Activated T-helper 17 cell treated with anti-CD3 and anti-CD28 coated beads, Interleukin-2, amount 50 U/mL, for 72 hours (primary cell): ENCODE measurements around the gene CD24. TPM values are rescaled to one million over a fixed set of nuclear protein-coding genes. Genes with fewer than 3 reads are reported as not detected.

ENCODE experiments used
- ATAC-seq: fragments of 150-1000 bp; cut with Tn5 transposase; replicated peaks from 2 replicates; pipeline ENCODE4 v1.10.0; 2021; ENCODE audit warnings: mild to moderate bottlenecking, moderate library complexity
- H3K27ac Mint-ChIP-seq: one replicate; pipeline ENCODE4 v1.8.0; 2022; ENCODE audit warnings: mixed read lengths
- H3K27me3 Mint-ChIP-seq: one replicate; pipeline ENCODE4 v1.8.0; 2022; ENCODE audit warnings: mixed read lengths
- H3K36me3 Mint-ChIP-seq: one replicate; pipeline ENCODE4 v1.8.0; 2022; ENCODE audit warnings: low read depth, mild to moderate bottlenecking, mixed read lengths
- H3K4me1 Mint-ChIP-seq: one replicate; pipeline ENCODE4 v1.8.0; 2022; ENCODE audit warnings: mixed read lengths
- H3K4me3 Mint-ChIP-seq: one replicate; pipeline ENCODE4 v1.8.0; 2022; ENCODE audit warnings: mild to moderate bottlenecking, mixed read lengths
- H3K9me3 Mint-ChIP-seq: one replicate; pipeline ENCODE4 v1.8.0; 2022; ENCODE audit warnings: mixed read lengths
- total RNA-seq, 2 donors: library from RNA; stranded (reverse); gene quantifications; one replicate each; pipeline ENCODE4 v1.2.3, GENCODE V29; 2022

Gene CD24
- total RNA-seq, 2 donors from 2014 or later, result not detected

GRCh38 chr6:106959985-106960384, 14.5 kb downstream of the CD24 start:
- no peak for ATAC-seq
- Mint-ChIP-seq H3K9me3 (no peaks in the 10 kb centered on the region), H3K27me3 (peaks cover 8% of the 10 kb centered on the region), H3K4me1 (no peaks in the 10 kb centered on the region), H3K27ac (no peak overlapping the region), H3K36me3 (no peaks in the 10 kb centered on the region), H3K4me3 (no peak overlapping the region)

GRCh38 chr6:106939848-106940247, 34.7 kb downstream of the CD24 start:
- Mint-ChIP-seq H3K9me3 (no peaks in the 10 kb centered on the region), H3K27me3 (peaks cover 34% of the 10 kb centered on the region), H3K36me3 (no peaks in the 10 kb centered on the region), H3K27ac (no peak overlapping the region), H3K4me1 (peaks cover 4% of the 10 kb centered on the region), H3K4me3 (no peak overlapping the region)
- no peak for ATAC-seq

DNA sequence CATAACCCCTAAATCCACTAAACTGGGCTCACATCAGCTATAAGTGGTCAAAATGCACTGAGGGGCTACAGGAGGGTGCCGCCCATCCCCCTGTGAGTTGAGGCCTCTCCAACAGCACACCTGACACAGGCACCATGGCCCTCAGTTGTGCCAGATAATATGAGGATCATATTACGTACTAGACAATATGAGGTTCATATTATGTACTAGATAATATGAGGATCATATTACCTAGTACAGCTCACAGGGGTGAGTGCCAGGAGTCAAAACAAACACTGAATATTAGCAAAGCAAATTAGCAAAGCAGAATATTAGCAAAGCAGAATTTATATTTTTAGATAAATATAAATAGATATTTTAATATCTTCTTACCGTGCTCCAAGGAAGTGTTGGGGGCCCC, 35.3 kb downstream of the CD24 start:
- Mint-ChIP-seq H3K27ac (no peak overlapping the region), H3K9me3 (no peaks in the 10 kb centered on the region), H3K4me3 (no peak overlapping the region), H3K36me3 (no peaks in the 10 kb centered on the region), H3K4me1 (peaks cover 4% of the 10 kb centered on the region), H3K27me3 (peaks cover 34% of the 10 kb centered on the region)
- ATAC-seq, result no peak

DNA sequence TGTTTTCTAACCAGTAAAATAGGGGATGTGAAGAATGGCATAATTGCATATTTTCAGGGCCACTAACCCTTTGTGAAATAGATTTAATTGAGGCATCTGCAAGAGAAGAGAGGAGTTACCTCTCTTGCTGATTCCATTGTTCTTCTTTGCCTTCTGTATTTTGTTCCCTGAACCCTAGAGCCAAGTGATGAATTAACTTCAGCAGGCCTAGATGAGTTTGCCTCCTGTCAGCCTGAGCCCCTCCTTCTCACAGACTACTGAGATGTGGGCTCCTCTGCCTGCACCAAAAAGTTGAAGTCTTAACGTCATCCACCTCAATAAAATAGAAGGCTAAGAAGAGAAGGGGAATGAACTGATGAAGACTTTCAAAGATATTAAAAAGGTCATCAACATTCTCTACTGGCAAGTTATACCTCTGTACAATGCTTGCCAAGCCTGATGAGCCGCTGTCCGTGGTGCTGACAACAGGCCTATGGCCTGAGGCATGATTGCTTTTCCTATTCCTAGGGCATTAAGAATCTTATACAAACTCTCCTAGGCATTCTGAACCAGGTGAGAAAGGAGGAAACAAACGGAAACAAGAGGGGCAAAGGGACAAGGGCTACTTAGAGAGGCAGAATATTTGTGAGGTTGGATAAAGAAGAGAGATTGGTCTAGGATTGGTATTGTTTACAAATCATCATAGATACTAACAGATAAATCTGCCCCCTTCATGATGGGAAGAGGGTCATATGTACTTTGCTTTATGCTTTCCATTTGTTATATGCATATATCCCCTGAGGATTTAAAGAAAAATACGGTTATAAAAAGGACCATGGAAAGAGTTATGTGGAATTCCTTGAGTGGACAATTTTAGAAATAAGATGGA, 46.8 kb downstream of the CD24 start:
- ATAC-seq, result no peak
- Mint-ChIP-seq H3K36me3 (no peaks in the 10 kb centered on the region), H3K27ac (no peak overlapping the region), H3K9me3 (no peaks in the 10 kb centered on the region), H3K27me3 (peaks cover 33% of the 10 kb centered on the region), H3K4me1 (no peaks in the 10 kb centered on the region), H3K4me3 (no peak overlapping the region)

DNA sequence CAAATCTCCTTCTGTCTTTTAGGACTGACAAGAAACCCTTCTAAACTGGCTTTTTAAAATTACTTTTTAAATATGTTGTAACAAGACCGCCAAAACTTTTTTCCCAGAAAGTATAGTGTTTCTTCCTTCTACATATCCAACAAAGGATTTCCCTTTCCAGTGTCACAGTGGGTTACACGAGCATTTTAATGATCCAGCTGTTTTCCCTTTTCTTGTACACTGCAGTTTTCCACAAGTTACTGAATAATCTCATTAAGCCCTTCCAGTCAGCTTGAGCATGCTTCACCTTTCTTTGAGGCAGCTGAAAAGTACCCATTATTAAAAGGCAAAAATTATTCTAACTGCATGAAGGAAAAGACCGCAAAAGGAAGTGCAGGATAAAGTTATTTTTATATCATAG, 48.6 kb downstream of the CD24 start:
- Mint-ChIP-seq H3K4me1 (no peaks in the 10 kb centered on the region), H3K27me3 (peaks cover 33% of the 10 kb centered on the region), H3K36me3 (no peaks in the 10 kb centered on the region), H3K4me3 (no peak overlapping the region), H3K27ac (no peak overlapping the region), H3K9me3 (no peaks in the 10 kb centered on the region)
- ATAC-seq, result no peak

- no peak for ATAC-seq
- no peaks in the 10 kb centered on the region for H3K4me1 Mint-ChIP-seq
- H3K27me3 Mint-ChIP-seq, result peaks cover 30% of the 10 kb centered on the region
- no peaks in the 10 kb centered on the region for H3K9me3 Mint-ChIP-seq
- H3K36me3 Mint-ChIP-seq, result no peaks in the 10 kb centered on the region
- no peak overlapping the region for H3K4me3 Mint-ChIP-seq
- no peak overlapping the region for H3K27ac Mint-ChIP-seq
Observed at GRCh38 chr6:106924694-106925523, 49.6 kb downstream of the CD24 start.

GRCh38 chr6:106922626-106923025, 51.9 kb downstream of the CD24 start:
- H3K36me3 Mint-ChIP-seq, result no peaks in the 10 kb centered on the region
- no peaks in the 10 kb centered on the region for H3K9me3 Mint-ChIP-seq
- no peak overlapping the region for H3K27ac Mint-ChIP-seq
- ATAC-seq, result no peak
- no peak overlapping the region for H3K4me3 Mint-ChIP-seq
- no peaks in the 10 kb centered on the region for H3K4me1 Mint-ChIP-seq
- peaks cover 27% of the 10 kb centered on the region for H3K27me3 Mint-ChIP-seq

Other genes starting within 250 kb of the CD24 start
- 10 to 100 TPM; 14.3 to 22.3 TPM for gene MTRES1, start 53.5 kb upstream of the CD24 start, total RNA-seq
- gene BEND3, start 140.8 kb upstream of the CD24 start, total RNA-seq, result 1 to 10 TPM; 4.4 to 5.1 TPM